Urinary bladder (tissue), 4 donors: ENCODE results near the gene KIF2C. TPM values are rescaled to one million over a fixed set of nuclear protein-coding genes. Genes with fewer than 3 reads are reported as not detected.
A peak's percentile ranks its signal among the peaks of the same experiment; 100 is the strongest.
"Not testable (repeated sequence)": the region's sequence is repeated elsewhere in the genome, so short reads cannot be mapped to it uniquely, and the experiment has no call there.

Experiments
- DNase-seq: peaks from one replicate; pipeline ENCODE4 v3.0.0-alpha.2; 2015; ENCODE audit errors: extremely low spot score
- H3K27ac ChIP-seq: one replicate; pipeline ENCODE4 v1.5.1; 2013; ENCODE audit warnings: low read depth, mild to moderate bottlenecking, moderate library complexity
- H3K36me3 ChIP-seq: one replicate; pipeline ENCODE4 v1.6.1; 2013; ENCODE audit warnings: mild to moderate bottlenecking, moderate library complexity; ENCODE audit not compliant: insufficient read depth
- H3K4me1 ChIP-seq: one replicate; pipeline ENCODE4 v1.6.1; 2013; ENCODE audit warnings: mild to moderate bottlenecking, moderate library complexity; ENCODE audit not compliant: insufficient read depth
- H3K4me3 ChIP-seq: one replicate; pipeline ENCODE4 v1.5.1; 2013; ENCODE audit warnings: low read depth, low read length
- WGBS: extraction: QIAGEN DNeasy Blood & Tissue Kit; methylation state at CpG from one replicate; pipeline ENCODE4 v1.1.7; 2013; 5-methylcytosine and 5-hydroxymethylcytosine counted together
- polyA plus RNA-seq: library from polyadenylated mRNA; stranded (reverse); fragments of 200-250 nt; gene quantifications from one replicate; pipeline ENCODE4 v1.2.3, GENCODE V29; 2013
- total RNA-seq: library from RNA; depleted of rRNA; stranded (reverse); fragments of >200 nt; gene quantifications from one replicate; pipeline ENCODE4 v1.2.3, GENCODE V29; 2014
- donor health status: healthy with polysubstance abuse.
- donor health status: healthy.

KIF2C gene
- total and polyA plus RNA-seq, 2 donors, result 2.6 to 9.4 TPM

GRCh38 chr1:44760876-44761275 is 21.2 kb downstream of the KIF2C start:
- no peaks in the 10 kb centered on the region for H3K36me3 ChIP-seq
- WGBS, result 93% methylated on average over 3 of the region's 3 CpGs
- H3K4me3 ChIP-seq, result no peak overlapping the region
- no peak overlapping the region for H3K27ac ChIP-seq
- H3K4me1 ChIP-seq, result no peaks in the 10 kb centered on the region
- DNase-seq, result no peak

- H3K36me3 ChIP-seq, H3K4me1 ChIP-seq, H3K4me3 ChIP-seq, H3K27ac ChIP-seq, DNase-seq: not testable (repeated sequence)
- WGBS, result 96% methylated on average over 6 of the region's 6 CpGs
Measured at GRCh38 chr1:44766421-44766820, 26.8 kb downstream of the KIF2C start.

GRCh38 chr1:44775078-44775929 is 35.7 kb downstream of the KIF2C start, which contains the start of gene RPS8:
Gene RPS8, plus strand, starts transcription at chr1:44775540. Its CDS starts 57 bp downstream, at chr1:44775597.
- Histone ChIP-seq H3K36me3 (no peaks in the 10 kb centered on the region), H3K27ac (peak within 1 kb of the TSS; percentile 99), H3K4me1 (no peaks in the 10 kb centered on the region), H3K4me3 (peak within 1 kb of the TSS; percentile 79)
- under 1% methylated on average over 65 of the region's 65 CpGs for WGBS
- DNase-seq, result peak; percentile 90

GRCh38 chr1:44775930-44776729 is 36.5 kb downstream of the KIF2C start:
- Histone ChIP-seq H3K4me1 (no peaks in the 10 kb centered on the region), H3K36me3 (no peaks in the 10 kb centered on the region), H3K4me3 (peak overlapping the region; percentile 79), H3K27ac (peak overlapping the region; percentile 87)
- no peak for DNase-seq
- 6% methylated on average over 36 of the region's 36 CpGs for WGBS

- no peak for DNase-seq
- WGBS, result 51% methylated on average over 12 of the region's 12 CpGs
- Histone ChIP-seq H3K4me1 (no peaks in the 10 kb centered on the region), H3K27ac (peak overlapping the region; percentile 87), H3K36me3 (no peaks in the 10 kb centered on the region), H3K4me3 (peak overlapping the region; percentile 79)
Measured at GRCh38 chr1:44776730-44777068, 37.1 kb downstream of the KIF2C start.

GRCh38 chr1:44777547-44777946 is 37.9 kb downstream of the KIF2C start:
- H3K4me1 ChIP-seq, result no peaks in the 10 kb centered on the region
- 81% methylated on average over 14 of the region's 14 CpGs for WGBS
- H3K27ac ChIP-seq, result no peak overlapping the region
- no peak for DNase-seq
- H3K36me3 ChIP-seq, result no peaks in the 10 kb centered on the region
- no peak overlapping the region for H3K4me3 ChIP-seq

GRCh38 chr1:44777969-44778635 is 38.5 kb downstream of the KIF2C start:
- no peak for DNase-seq
- 78% methylated on average over 13 of the region's 13 CpGs for WGBS
- H3K4me3 ChIP-seq, result no peak overlapping the region
- no peak overlapping the region for H3K27ac ChIP-seq
- no peaks in the 10 kb centered on the region for H3K4me1 ChIP-seq
- no peaks in the 10 kb centered on the region for H3K36me3 ChIP-seq

- H3K36me3 ChIP-seq, result no peaks in the 10 kb centered on the region
- H3K4me1 ChIP-seq, result no peaks in the 10 kb centered on the region
- 94% methylated on average over 6 of the region's 6 CpGs for WGBS
- H3K27ac ChIP-seq, result no peak overlapping the region
- no peak for DNase-seq
- H3K4me3 ChIP-seq, result no peak overlapping the region
Measured at GRCh38 chr1:44778705-44779576, 39.3 kb downstream of the KIF2C start.

- DNase-seq, result no peak
- Histone ChIP-seq H3K4me1 (no peaks in the 10 kb centered on the region), H3K36me3 (no peaks in the 10 kb centered on the region), H3K4me3 (no peak overlapping the region), H3K27ac (no peak overlapping the region)
- 93% methylated on average over 14 of the region's 14 CpGs for WGBS
Measured at GRCh38 chr1:44780583-44781121, 41.0 kb downstream of the KIF2C start.

- DNase-seq, result no peak
- no peaks in the 10 kb centered on the region for H3K4me1 ChIP-seq
- 49% methylated on average over 8 of the region's 8 CpGs for WGBS
- H3K4me3 ChIP-seq, result peak overlapping the region; percentile 43
- no peak overlapping the region for H3K27ac ChIP-seq
- no peaks in the 10 kb centered on the region for H3K36me3 ChIP-seq
Measured at GRCh38 chr1:44783697-44784093, 44.1 kb downstream of the KIF2C start.

GRCh38 chr1:44784094-44785028 is 44.7 kb downstream of the KIF2C start:
- 7% methylated on average over 71 of the region's 71 CpGs for WGBS
- DNase-seq, result no peak
- peak overlapping the region; percentile 43 for H3K4me3 ChIP-seq
- no peaks in the 10 kb centered on the region for H3K4me1 ChIP-seq
- H3K27ac ChIP-seq, result no peak overlapping the region
- no peaks in the 10 kb centered on the region for H3K36me3 ChIP-seq

- Histone ChIP-seq H3K36me3 (no peaks in the 10 kb centered on the region), H3K4me1 (no peaks in the 10 kb centered on the region), H3K27ac (no peak overlapping the region), H3K4me3 (no peak overlapping the region)
- 81% methylated on average over 6 of the region's 6 CpGs for WGBS
- no peak for DNase-seq
Measured at GRCh38 chr1:44785029-44785380, 45.4 kb downstream of the KIF2C start.
